Breast epithelium (tissue), 4 donors: ENCODE results near the gene ASAP2. TPM values are rescaled to one million over a fixed set of nuclear protein-coding genes. Genes with fewer than 3 reads are reported as not detected.

ENCODE experiments used
- DNase-seq, 2 donors: peaks; one replicate each; pipeline ENCODE4 v3.0.0-alpha.2; 2019; ENCODE audit warnings: low spot score in 2 of 2
- H3K27ac ChIP-seq, 2 donors: fragments of 200-600 bp; sonication (generic) in 1 of 2; one replicate each; pipeline ENCODE4 v1.5.1; 2016 to 2019; ENCODE audit warnings: mild to moderate bottlenecking in 1 of 2
- H3K27me3 ChIP-seq, 2 donors: fragments of 200-600 bp; sonication (generic) in 1 of 2; one replicate each; pipeline versions ENCODE4 v1.5.1 to v1.6.0; 2017 to 2019; ENCODE audit warnings: control low read depth in 1 of 2, mild to moderate bottlenecking in 1 of 2
- H3K36me3 ChIP-seq: fragments of 200-600 bp; one replicate; pipeline ENCODE4 v1.5.1; 2019
- H3K4me1 ChIP-seq, 2 donors: fragments of 200-600 bp; sonication (generic); one replicate each; pipeline ENCODE4 v1.5.1; 2016 to 2019; ENCODE audit warnings: control low read depth in 1 of 2
- H3K4me3 ChIP-seq, 3 donors: fragments of 200-600 bp; sonication (generic); 1 replicate in 2 of 3; 2 replicates in 1 of 3; pipeline ENCODE4 v1.5.1; 2016 to 2019; ENCODE audit warnings: mild to moderate bottlenecking in 3 of 3, moderate library complexity in 2 of 3
- H3K9me3 ChIP-seq, 2 donors: fragments of 200-600 bp; sonication (generic) in 1 of 2; one replicate each; pipeline ENCODE4 v1.5.1; 2016 to 2019; ENCODE audit warnings: control low read depth in 1 of 2
- CTCF ChIP-seq, 3 donors: fragments of 450-650 bp; IDR thresholded peaks; one replicate each; pipeline ENCODE4 v1.5.1; 2016 to 2017; ENCODE audit warnings: antibody characterized with exemption in 3 of 3, mild to moderate bottlenecking in 3 of 3, moderate library complexity in 3 of 3
- POLR2A ChIP-seq: fragments of 450-650 bp; IDR thresholded peaks from one replicate; pipeline ENCODE4 v1.6.1; 2016; ENCODE audit warnings: antibody characterized with exemption, mild to moderate bottlenecking, moderate library complexity
- POLR2AphosphoS5 ChIP-seq, 3 donors: sonication (generic); formaldehyde crosslinking; IDR thresholded peaks; one replicate each; pipeline ENCODE4 v1.6.1; 2017; ENCODE audit warnings: antibody characterized with exemption in 3 of 3
- intact Hi-C: fragments of 100-400 bp; cut with DNase I; formaldehyde crosslinking; loops from one replicate; pipeline ENCODE4 v1.15.1; 2023; ENCODE audit warnings: low total_unique reads
- total RNA-seq, 3 donors: library from RNA; depleted of rRNA; stranded (reverse); fragments of >200 nt; gene quantifications; one replicate each; pipeline ENCODE4 v1.1.0, GENCODE V29; 2016

The ASAP2 gene
- total RNA-seq, 3 donors from 2014 or later, result 14.5 to 24.2 (median 21.0) TPM

- H3K27me3 ChIP-seq, result no peaks in the 10 kb centered on the region
- no peaks in the 10 kb centered on the region for H3K9me3 ChIP-seq
- TF ChIP-seq POLR2A (no peak), CTCF (IDR thresholded peaks at IDR 0.05) (no peak), POLR2AphosphoS5 (IDR thresholded peaks at IDR 0.05) (no peak)
- peak overlapping the region; percentile 78 to 90 (median 87) for H3K4me3 ChIP-seq
- DNase-seq, result no peak
- intact Hi-C loops, result loop anchor here (10.0 kb wide), 1 partner anchor 107 kb away; no protein-coding TSS in a partner anchor
- no peaks in the 10 kb centered on the region for H3K36me3 ChIP-seq
- H3K27ac ChIP-seq, result peak overlapping the region; percentile 80 to 90
- peaks cover 0 to 2% of the 10 kb centered on the region in 2 donors for H3K4me1 ChIP-seq
Measured at GRCh38 chr2:9207641-9208311, 1.2 kb downstream of the ASAP2 start.

GRCh38 chr2:9208875-9209274, 2.3 kb downstream of the ASAP2 start:
- H3K36me3 ChIP-seq, result no peaks in the 10 kb centered on the region
- DNase-seq, result no peak
- no peaks in the 10 kb centered on the region for H3K27me3 ChIP-seq
- H3K4me1 ChIP-seq, result peaks cover 0 to 2% of the 10 kb centered on the region in 2 donors
- TF ChIP-seq CTCF (IDR thresholded peaks at IDR 0.05), result no peak
- TF ChIP-seq POLR2AphosphoS5 (IDR thresholded peaks at IDR 0.05), result no peak
- no peak for TF ChIP-seq POLR2A
- intact Hi-C loops, result loop anchor here (10.0 kb wide), 1 partner anchor 106 kb away; no protein-coding TSS in a partner anchor
- no peak overlapping the region for H3K27ac ChIP-seq
- no peaks in the 10 kb centered on the region for H3K9me3 ChIP-seq
- peak overlapping the region in 1 of 3 donors; percentile 90 for H3K4me3 ChIP-seq

- peaks cover 0 to 2% of the 10 kb centered on the region in 2 donors for H3K4me1 ChIP-seq
- TF ChIP-seq POLR2AphosphoS5 (IDR thresholded peaks at IDR 0.05), result no peak
- no peak for TF ChIP-seq POLR2A
- no peak for TF ChIP-seq CTCF (IDR thresholded peaks at IDR 0.05)
Measured at GRCh38 chr2:9210030-9210429, 3.4 kb downstream of the ASAP2 start.

GRCh38 chr2:9211496-9211895, 4.9 kb downstream of the ASAP2 start:
- H3K4me1 ChIP-seq, result peaks cover 0 to 2% of the 10 kb centered on the region in 2 donors
- DNase-seq, result no peak
- peak overlapping the region; percentile 37 to 64 for H3K27ac ChIP-seq

More at GRCh38 chr2:9210030-9210429, 3.4 kb downstream of the ASAP2 start:
- Histone ChIP-seq H3K27me3 (no peaks in the 10 kb centered on the region), H3K9me3 (no peaks in the 10 kb centered on the region), H3K36me3 (no peaks in the 10 kb centered on the region), H3K27ac (no peak overlapping the region), H3K4me3 (no peak overlapping the region)
- intact Hi-C loops, result no loop called here
- DNase-seq, result no peak

More at GRCh38 chr2:9211496-9211895, 4.9 kb downstream of the ASAP2 start:
- Histone ChIP-seq H3K27me3 (no peaks in the 10 kb centered on the region), H3K4me3 (no peak overlapping the region), H3K36me3 (no peaks in the 10 kb centered on the region), H3K9me3 (no peaks in the 10 kb centered on the region)
- intact Hi-C loops, result no loop called here
- TF ChIP-seq POLR2A (no peak), CTCF (IDR thresholded peaks at IDR 0.05) (no peak), POLR2AphosphoS5 (IDR thresholded peaks at IDR 0.05) (no peak)
